HepG2 (cell line): ENCODE data around the gene C12orf60. TPM values are rescaled to one million over a fixed set of nuclear protein-coding genes. Genes with fewer than 3 reads are reported as not detected.

Experiments
- ATAC-seq: fragments of 200-7000 bp; cut with Tn5 transposase; 3 replicates; pipeline ENCODE4 v1.9.1; 2020; ENCODE audit warnings: mild to moderate bottlenecking, moderate library complexity
- BruUV-seq: library from RNA; stranded (reverse); fragments of 400-500 nt; replicated peaks from 2 replicates; lab custom pipeline; 2021; lab: Mats Ljungman, UMichigan
- CTCF ChIA-PET: fragments of 300-600 bp; formaldehyde crosslinking; extraction: SDS; loops from one replicate; lab custom pipeline; 2021; ENCODE audit warnings: low total read pairs, inconsistent platforms, low intra/inter-chr PET ratio; lab: Yijun Ruan, JAX
- POLR2A ChIA-PET: fragments of 350-600 bp; sonication (Branson Sonifier 250); formaldehyde crosslinking; loops from one replicate; lab custom pipeline; 2020; ENCODE audit warnings: antibody characterized with exemption, inconsistent platforms; lab: Yijun Ruan, JAX
- DNase-seq: peaks from one replicate; pipeline ENCODE4 v3.0.0-alpha.2; 2015; ENCODE audit warnings: low spot score
- FAIRE-seq: peaks from 3 replicates; lab custom pipeline; 2011; peaks lifted over from hg19 to GRCh38; lab: Jason Lieb, UNC
- H2AFZ ChIP-seq: one replicate; pipeline ENCODE4 v1.6.1; 2011; ENCODE audit warnings: low read length, inconsistent platforms
- H3K27ac ChIP-seq: fragments of 300-600 bp; 3 replicates; pipeline ENCODE4 v1.8.0; 2011; ENCODE audit warnings: mixed run types, mild to moderate bottlenecking, mixed read lengths, low read length, inconsistent platforms; ENCODE audit not compliant: insufficient read depth; ENCODE audit errors: extremely low read length
- H3K27me3 ChIP-seq, 2 experiments: fragments of 200-600 bp in 1 of 2; 2 replicates in 1 of 2; 3 replicates in 1 of 2; pipeline versions ENCODE4 v1.6.0 to v1.8.0; 2011; ENCODE audit warnings: low read length in 2 of 2, mild to moderate bottlenecking in 2 of 2, moderate library complexity in 2 of 2, inconsistent platforms in 1 of 2; ENCODE audit not compliant: insufficient read depth in 2 of 2, control insufficient read depth in 1 of 2
- H3K36me3 ChIP-seq, 2 experiments: fragments of 200-600 bp in 1 of 2; replicated peaks in 1 of 2; 2 replicates in 1 of 2; 3 replicates in 1 of 2; pipeline versions ENCODE4 v1.5.1 to v1.8.0; 2011; ENCODE audit warnings: low read length in 2 of 2, inconsistent platforms in 1 of 2; ENCODE audit not compliant: insufficient read depth in 2 of 2, control insufficient read depth in 1 of 2
- H3K4me1 ChIP-seq: 2 replicates; pipeline ENCODE4 v1.5.1; 2012; ENCODE audit warnings: low read length, inconsistent platforms; ENCODE audit not compliant: insufficient read depth
- H3K4me2 ChIP-seq: 2 replicates; pipeline ENCODE4 v1.6.0; 2011; ENCODE audit warnings: low read depth, low read length, inconsistent platforms
- H3K4me3 ChIP-seq, 3 experiments: fragments of 200-600 bp in 1 of 3; sonication (generic), shearing (Covaris generic) in 1 of 3; replicated peaks in 1 of 3; 2 replicates each; pipeline ENCODE4 v1.5.1; 2011 to 2016; ENCODE audit warnings: low read length in 3 of 3, inconsistent platforms in 2 of 3, low read depth in 2 of 3, mild to moderate bottlenecking in 2 of 3, control low read depth in 1 of 3, mixed read lengths in 1 of 3; ENCODE audit not compliant: insufficient read depth in 1 of 3
- H3K79me2 ChIP-seq: one replicate; pipeline ENCODE4 v1.6.1; 2011; ENCODE audit warnings: low read length, inconsistent platforms; ENCODE audit not compliant: insufficient read depth
- H3K9ac ChIP-seq: 2 replicates; pipeline ENCODE4 v1.6.0; 2011; ENCODE audit warnings: mild to moderate bottlenecking, low read depth, low read length, inconsistent platforms; ENCODE audit not compliant: insufficient read depth
- H3K9me3 ChIP-seq: 2 replicates; pipeline ENCODE4 v1.5.1; 2012; ENCODE audit warnings: mild to moderate bottlenecking, low read length
- H4K20me1 ChIP-seq: 2 replicates; pipeline ENCODE4 v1.6.0; 2011; ENCODE audit warnings: inconsistent platforms, mild to moderate bottlenecking, low read length, moderate library complexity; ENCODE audit not compliant: insufficient read depth
- FOSL1 ChIP-seq: sonication (generic); formaldehyde crosslinking; IDR thresholded peaks from 2 replicates; pipeline ENCODE4 v1.9.0; 2021; ENCODE audit warnings: missing genetic modification reagents, borderline replicate concordance
- HMG20A ChIP-seq: IDR thresholded peaks from 2 replicates; pipeline ENCODE4 v1.6.1; 2016; ENCODE audit warnings: borderline replicate concordance
- KLF9 ChIP-seq: IDR thresholded peaks from 2 replicates; pipeline ENCODE4 v1.6.1; 2016; ENCODE audit warnings: low read depth
- MBD4 ChIP-seq: IDR thresholded peaks from 2 replicates; pipeline ENCODE4 v1.6.1; 2012; ENCODE audit warnings: low read length, inconsistent platforms, borderline replicate concordance
- SP4 ChIP-seq: sonication (generic); formaldehyde crosslinking; IDR thresholded peaks from 2 replicates; pipeline ENCODE4 v1.8.1; 2023; ENCODE audit warnings: mild to moderate bottlenecking, missing genetic modification reagents
- TARDBP ChIP-seq: sonication (generic); formaldehyde crosslinking; IDR thresholded peaks from 2 replicates; pipeline ENCODE4 v1.8.0; 2022; ENCODE audit warnings: mild to moderate bottlenecking, missing genetic modification reagents
- ZBTB42 ChIP-seq: sonication (generic); formaldehyde crosslinking; IDR thresholded peaks from 2 replicates; pipeline ENCODE4 v1.5.0; 2020; ENCODE audit warnings: mild to moderate bottlenecking, missing genetic modification reagents
- ZFP36 ChIP-seq: fragments of 150-350 bp; IDR thresholded peaks from 2 replicates; pipeline ENCODE4 v1.6.1; 2018; ENCODE audit warnings: borderline replicate concordance, low read length, low read depth; ENCODE audit not compliant: partially characterized antibody
- ZNF253 ChIP-seq: sonication (generic); formaldehyde crosslinking; IDR thresholded peaks from 2 replicates; pipeline ENCODE4 v1.8.0; 2022; ENCODE audit warnings: mild to moderate bottlenecking, missing genetic modification reagents, borderline replicate concordance
- ZNF431 ChIP-seq: sonication (generic); formaldehyde crosslinking; IDR thresholded peaks from 2 replicates; pipeline ENCODE4 v1.9.0; 2022; ENCODE audit warnings: missing genetic modification reagents, low read depth, mild to moderate bottlenecking, borderline replicate concordance
- ZNF710 ChIP-seq: sonication (generic); formaldehyde crosslinking; IDR thresholded peaks from 2 replicates; pipeline ENCODE4 v1.5.0; 2020; ENCODE audit warnings: mild to moderate bottlenecking, missing genetic modification reagents, borderline replicate concordance
- ZSCAN12 ChIP-seq: sonication (generic); formaldehyde crosslinking; IDR thresholded peaks from 2 replicates; pipeline ENCODE4 v1.9.0; 2021; ENCODE audit warnings: mild to moderate bottlenecking, missing genetic modification reagents
- ZSCAN30 ChIP-seq: sonication (generic); formaldehyde crosslinking; IDR thresholded peaks from 2 replicates; pipeline ENCODE4 v1.5.0; 2020; ENCODE audit warnings: mild to moderate bottlenecking, missing genetic modification reagents
- WGBS: methylation state at CpG from one replicate; pipeline ENCODE4 v1.1.6; 2017; ENCODE audit warnings: low lambda C conversion rate; 5-methylcytosine and 5-hydroxymethylcytosine counted together
- in situ Hi-C: cut with HindIII; loops from 2 replicates; pipeline ENCODE4 v1.10.0; 2017; ENCODE audit warnings: low pct_unique_long_range_greater_than_20kb; ENCODE audit not compliant: extremely low pct_ligation_motif_present
- intact Hi-C: fragments of 100-400 bp; cut with micrococcal nuclease; formaldehyde crosslinking; loops from one replicate; pipeline ENCODE4 v1.10.0; 2022; ENCODE audit not compliant: unreplicated experiment
- polyA plus RNA-seq, 8 experiments: library from polyadenylated mRNA; depleted of rRNA in 3 of 8; stranded (reverse) in 7 of 8; unstranded in 1 of 8; fragments of >200 nt; fragmentation: Illumina TruSeq in 4 of 8; extraction: Trizol in 4 of 8; gene quantifications; 2 replicates each; pipeline versions ENCODE4 v1.2.1 to v1.2.3, GENCODE V29; 2011 to 2016; ENCODE audit warnings: low read depth in 4 of 8, missing spikeins in 1 of 8, mixed read lengths in 1 of 8; ENCODE audit not compliant: insufficient read depth in 1 of 8
- total RNA-seq, 5 experiments: library from RNA; depleted of rRNA; stranded (reverse); fragments of >200 nt; fragmentation: Illumina TruSeq; extraction: Trizol; gene quantifications; 2 replicates each; pipeline ENCODE4 v1.2.3, GENCODE V29; 2016; ENCODE audit warnings: low read depth in 1 of 5
- TF ChIP-seq, protein P1 (sequence below), 2 experiments: sonication (generic) in 1 of 2; formaldehyde crosslinking in 1 of 2; IDR thresholded peaks; 2 replicates each; pipeline versions ENCODE4 v1.6.1 to v1.9.0; 2014 to 2022; ENCODE audit warnings: antibody characterized with exemption in 1 of 2, borderline replicate concordance in 1 of 2, inconsistent platforms in 1 of 2, low read depth in 1 of 2, missing genetic modification reagents in 1 of 2

C12orf60 gene
- total and polyA plus RNA-seq, 2 of the 13 experiments (the other 11 are each of a cell fraction or from before 2014, with no cell fraction given) = 0.55 to 1.4 TPM

- Histone ChIP-seq H3K79me2 (peaks cover 32% of the 10 kb centered on the region), H2AFZ (no peak overlapping the region)
- no peak for TF ChIP-seq ZNF431
- no peak for TF ChIP-seq SP4 (CRISPR knock-in tag)
- TF ChIP-seq HMG20A = no peak
- no peak for TF ChIP-seq FOSL1 (CRISPR knock-in tag)
- no peak for TF ChIP-seq ZSCAN12
- no peak for TF ChIP-seq MBD4
- TF ChIP-seq, protein P1, sequence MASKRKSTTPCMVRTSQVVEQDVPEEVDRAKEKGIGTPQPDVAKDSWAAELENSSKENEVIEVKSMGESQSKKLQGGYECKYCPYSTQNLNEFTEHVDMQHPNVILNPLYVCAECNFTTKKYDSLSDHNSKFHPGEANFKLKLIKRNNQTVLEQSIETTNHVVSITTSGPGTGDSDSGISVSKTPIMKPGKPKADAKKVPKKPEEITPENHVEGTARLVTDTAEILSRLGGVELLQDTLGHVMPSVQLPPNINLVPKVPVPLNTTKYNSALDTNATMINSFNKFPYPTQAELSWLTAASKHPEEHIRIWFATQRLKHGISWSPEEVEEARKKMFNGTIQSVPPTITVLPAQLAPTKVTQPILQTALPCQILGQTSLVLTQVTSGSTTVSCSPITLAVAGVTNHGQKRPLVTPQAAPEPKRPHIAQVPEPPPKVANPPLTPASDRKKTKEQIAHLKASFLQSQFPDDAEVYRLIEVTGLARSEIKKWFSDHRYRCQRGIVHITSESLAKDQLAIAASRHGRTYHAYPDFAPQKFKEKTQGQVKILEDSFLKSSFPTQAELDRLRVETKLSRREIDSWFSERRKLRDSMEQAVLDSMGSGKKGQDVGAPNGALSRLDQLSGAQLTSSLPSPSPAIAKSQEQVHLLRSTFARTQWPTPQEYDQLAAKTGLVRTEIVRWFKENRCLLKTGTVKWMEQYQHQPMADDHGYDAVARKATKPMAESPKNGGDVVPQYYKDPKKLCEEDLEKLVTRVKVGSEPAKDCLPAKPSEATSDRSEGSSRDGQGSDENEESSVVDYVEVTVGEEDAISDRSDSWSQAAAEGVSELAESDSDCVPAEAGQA (IDR thresholded peaks at IDR 0.05; ENCODE audit: low read depth) = no peak; the same call in 1 of the 2 replicates
- TF ChIP-seq, protein P1 (CRISPR knock-in tag; IDR thresholded peaks at IDR 0.05; ENCODE audit: borderline replicate concordance) = no peak
- no peak for TF ChIP-seq ZNF710 (CRISPR knock-in tag)
- no peak for TF ChIP-seq ZFP36
- TF ChIP-seq TARDBP (CRISPR knock-in tag) = peak; percentile 10; the same call in 1 of the 2 replicates
- 0 out of 2 replicates have a peak, but pooled peaks have one; percentile 31 for TF ChIP-seq ZSCAN30 (CRISPR knock-in tag)
- TF ChIP-seq ZNF253 (CRISPR knock-in tag) = no peak
- no peak for TF ChIP-seq KLF9 (CRISPR knock-in tag)
- TF ChIP-seq ZBTB42 (CRISPR knock-in tag) = no peak
Observed at GRCh38 chr12:14769466-14769968, 34.0 kb upstream of the C12orf60 start.

More at GRCh38 chr12:14769466-14769968, 34.0 kb upstream of the C12orf60 start:
- H3K4me1 ChIP-seq = peaks cover 29% of the 10 kb centered on the region
- peak overlapping the region; percentile 70 to 92 (median 79) for H3K4me3 ChIP-seq
- no peaks in the 10 kb centered on the region; a peak in 1 of 5 replicates for H3K27me3 ChIP-seq
- ATAC-seq (peak; percentile 41), DNase-seq (peak; percentile 42), FAIRE-seq (peak; percentile 23)
- no peaks in the 10 kb centered on the region for H3K36me3 ChIP-seq
- intact Hi-C loops (no loop called here), in situ Hi-C loops (no loop called here)
- peak overlapping the region; percentile 86 for H3K9ac ChIP-seq
- no peaks in the 10 kb centered on the region for H3K9me3 ChIP-seq
- POLR2A ChIA-PET = interaction anchor here (0.6 to 3.1 kb wide), 9 partner anchors 11 to 1142 kb away, joined by 3 to 71 read pairs (median 7); partner anchors contain the start of genes ART4, C12orf60, DERA and WBP11
- H3K27ac ChIP-seq = peak overlapping the region; percentile 95
- CTCF ChIA-PET = interaction anchor here (1.0 to 2.4 kb wide), 2 partner anchors 13 to 226 kb away, joined by 3 to 7 read pairs; no protein-coding TSS in a partner anchor
- 16% methylated on average over 16 of the region's 26 CpGs for WGBS
- H3K4me2 ChIP-seq = peak overlapping the region; percentile 83
- peaks cover 3% of the 10 kb centered on the region; the same call in 1 of the 2 replicates for H4K20me1 ChIP-seq
- no TSS peak for BruUV-seq
